GM19351 (cell line): ENCODE results near the gene POC5.
"Not testable (repeated sequence)": the region's sequence is repeated elsewhere in the genome, so short reads cannot be mapped to it uniquely, and the experiment has no call there.

ENCODE experiments used
- ATAC-seq: cut with Tn5 transposase; IDR thresholded peaks from one replicate; pipeline ENCODE4 v1.9.1; 2021; ENCODE audit warnings: mild to moderate bottlenecking, moderate library complexity; ENCODE audit not compliant: unreplicated experiment

Gene POC5

GRCh38 chr5:75707911-75708509, 9.2 kb downstream of the POC5 start:
- ATAC-seq: no peak

- no peak for ATAC-seq
These were observed 10.5 kb downstream of the POC5 start for GRCh38 chr5:75706775-75707174.

- ATAC-seq: no peak
These were observed 11.2 kb downstream of the POC5 start for GRCh38 chr5:75706016-75706415.

GRCh38 chr5:75701856-75702255, 15.4 kb downstream of the POC5 start:
- no peak for ATAC-seq

- ATAC-seq: not testable (repeated sequence)
These were observed 21.5 kb downstream of the POC5 start for GRCh38 chr5:75695472-75696351.

- no peak for ATAC-seq
These were observed 22.5 kb downstream of the POC5 start for GRCh38 chr5:75694781-75695180.

- ATAC-seq: no peak
These were observed 26.6 kb downstream of the POC5 start for GRCh38 chr5:75690669-75691068.

GRCh38 chr5:75686480-75686879, 30.8 kb downstream of the POC5 start:
- ATAC-seq: no peak

GRCh38 chr5:75685141-75685540, 32.1 kb downstream of the POC5 start:
- ATAC-seq: no peak

GRCh38 chr5:75681125-75681830, 36.0 kb downstream of the POC5 start:
- ATAC-seq: no peak

- no peak for ATAC-seq
These were observed 39.1 kb downstream of the POC5 start for GRCh38 chr5:75678155-75678554.

- ATAC-seq: no peak
These were observed 39.6 kb downstream of the POC5 start for GRCh38 chr5:75677607-75678006.

GRCh38 chr5:75675783-75676182, 41.5 kb downstream of the POC5 start:
- no peak for ATAC-seq

GRCh38 chr5:75672616-75673015, 44.6 kb downstream of the POC5 start:
- no peak for ATAC-seq

GRCh38 chr5:75671506-75671905, 45.7 kb downstream of the POC5 start:
- no peak for ATAC-seq

- no peak for ATAC-seq
These were observed 46.7 kb downstream of the POC5 start for GRCh38 chr5:75670577-75670976.

- ATAC-seq: peak; percentile 90
These were observed 48.1 kb downstream of the POC5 start for GRCh38 chr5:75668977-75669689.

- ATAC-seq: no peak
These were observed 48.8 kb downstream of the POC5 start for GRCh38 chr5:75668445-75668844.

- no peak for ATAC-seq
These were observed 49.7 kb downstream of the POC5 start for GRCh38 chr5:75667586-75667985.

- no peak for ATAC-seq
These were observed 50.4 kb downstream of the POC5 start for GRCh38 chr5:75666801-75667200.

GRCh38 chr5:75664979-75665378, 52.3 kb downstream of the POC5 start:
- ATAC-seq: no peak
